Measurements from ENCODE around the gene PRMT9. TPM values are rescaled to one million over a fixed set of nuclear protein-coding genes. Genes with fewer than 3 reads are reported as not detected.

Gene PRMT9
- total and polyA plus RNA-seq, 2 of the 13 experiments (the other 11 are each of a cell fraction or from before 2014, with no cell fraction given) = 4.0 to 9.7 TPM

Other genes starting within 250 kb of the PRMT9 start
- not detected in 2 replicates for gene EDNRA, start 203.1 kb downstream of the PRMT9 start, total RNA-seq (2016; rRNA removed; fragmentation: Illumina TruSeq; extraction: Trizol)
- gene EDNRA, start 203.1 kb downstream of the PRMT9 start, polyA plus RNA-seq (2011; rRNA removed) = not detected in 2 replicates
- 26.1 and 30.8 TPM in 2 replicates for gene TMEM184C, start 66.8 kb downstream of the PRMT9 start, total RNA-seq (2016; rRNA removed; fragmentation: Illumina TruSeq; extraction: Trizol)
- 13.0 and 13.9 TPM in 2 replicates for gene TMEM184C, start 66.8 kb downstream of the PRMT9 start, polyA plus RNA-seq (2011; rRNA removed)
- gene ARHGAP10, start 47.9 kb upstream of the PRMT9 start, total RNA-seq (2016; rRNA removed; fragmentation: Illumina TruSeq; extraction: Trizol) = 1.6 TPM in 2 replicates
- gene ARHGAP10, start 47.9 kb upstream of the PRMT9 start, polyA plus RNA-seq (2011; rRNA removed) = 0.39 and 0.45 TPM in 2 replicates

Data from HepG2 (cell line).